ENCODE measurements around the gene SPI1.

The SPI1 gene

DNA sequence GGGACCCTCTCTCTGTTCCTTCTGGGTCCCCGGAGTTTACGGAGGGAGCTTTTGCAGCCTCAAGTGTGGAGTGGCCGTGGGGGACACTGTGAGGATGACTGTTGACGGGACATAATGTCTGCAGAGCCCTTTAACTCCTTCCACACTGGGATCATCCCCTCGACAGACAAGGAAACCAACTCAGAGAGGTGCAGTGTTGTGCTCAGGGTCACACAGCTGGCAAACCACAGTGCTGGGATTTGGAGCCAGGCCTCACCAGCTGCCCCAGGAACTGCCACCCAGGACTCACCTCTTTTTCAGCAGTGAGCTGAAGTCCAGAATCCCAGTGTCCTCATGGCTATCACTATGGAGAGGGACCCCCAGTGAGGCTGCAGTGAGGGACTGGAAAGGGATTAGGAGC is 31.2 kb downstream of the SPI1 start (continued):
- TF ChIP-seq SNAI2 (CRISPR knock-in tag; IDR thresholded peaks at IDR 0.05) (no peak), ZNF8 (CRISPR knock-in tag; IDR thresholded peaks at IDR 0.05) (no peak)

DNA sequence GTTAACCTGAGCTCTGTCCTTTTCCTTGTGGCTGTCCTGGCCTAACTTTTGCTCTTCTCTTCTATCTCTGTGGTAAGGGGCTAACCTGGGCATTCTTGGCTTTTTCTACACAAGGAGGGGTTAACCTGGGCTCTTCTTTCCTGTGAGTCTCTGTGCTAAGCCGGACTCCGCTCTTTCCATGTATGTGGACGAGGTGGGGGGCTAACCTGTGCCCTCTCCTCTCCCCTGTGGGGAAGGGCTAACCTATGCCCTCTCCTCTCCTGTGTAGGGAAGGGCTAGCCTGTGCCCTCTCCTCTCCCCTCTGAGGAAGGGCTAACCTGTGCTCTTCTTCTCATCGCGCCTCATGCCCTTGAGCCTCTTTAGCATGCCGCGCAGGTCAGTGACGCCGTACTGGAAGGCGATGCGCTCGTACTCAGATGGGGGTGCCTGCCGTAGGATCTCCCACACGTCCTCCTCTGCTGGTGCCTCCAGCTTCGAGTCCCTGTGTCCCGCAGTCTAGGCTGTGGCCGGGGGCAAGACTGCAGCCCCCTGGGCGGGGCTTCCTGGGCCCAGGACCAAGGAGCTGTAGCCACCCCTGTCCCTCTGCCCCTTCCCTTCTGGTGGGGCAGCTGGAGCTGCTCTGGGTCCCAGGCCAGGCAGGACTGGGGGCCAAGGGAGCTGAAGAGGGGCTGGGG is 32.3 kb downstream of the SPI1 start:
- no peak for TF ChIP-seq ZNF8 (CRISPR knock-in tag; IDR thresholded peaks at IDR 0.05)
- no peak for TF ChIP-seq CSDC2 (CRISPR knock-in tag; IDR thresholded peaks at IDR 0.05)
- TF ChIP-seq OSR1 (CRISPR knock-in tag; IDR thresholded peaks at IDR 0.05) = no peak
- TF ChIP-seq ZNF70 (CRISPR knock-in tag; IDR thresholded peaks at IDR 0.05) = no peak
- TF ChIP-seq, protein P1, sequence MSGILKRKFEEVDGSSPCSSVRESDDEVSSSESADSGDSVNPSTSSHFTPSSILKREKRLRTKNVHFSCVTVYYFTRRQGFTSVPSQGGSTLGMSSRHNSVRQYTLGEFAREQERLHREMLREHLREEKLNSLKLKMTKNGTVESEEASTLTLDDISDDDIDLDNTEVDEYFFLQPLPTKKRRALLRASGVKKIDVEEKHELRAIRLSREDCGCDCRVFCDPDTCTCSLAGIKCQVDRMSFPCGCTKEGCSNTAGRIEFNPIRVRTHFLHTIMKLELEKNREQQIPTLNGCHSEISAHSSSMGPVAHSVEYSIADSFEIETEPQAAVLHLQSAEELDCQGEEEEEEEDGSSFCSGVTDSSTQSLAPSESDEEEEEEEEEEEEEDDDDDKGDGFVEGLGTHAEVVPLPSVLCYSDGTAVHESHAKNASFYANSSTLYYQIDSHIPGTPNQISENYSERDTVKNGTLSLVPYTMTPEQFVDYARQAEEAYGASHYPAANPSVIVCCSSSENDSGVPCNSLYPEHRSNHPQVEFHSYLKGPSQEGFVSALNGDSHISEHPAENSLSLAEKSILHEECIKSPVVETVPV (CRISPR knock-in tag; IDR thresholded peaks at IDR 0.05) = no peak
- TF ChIP-seq, protein P2, sequence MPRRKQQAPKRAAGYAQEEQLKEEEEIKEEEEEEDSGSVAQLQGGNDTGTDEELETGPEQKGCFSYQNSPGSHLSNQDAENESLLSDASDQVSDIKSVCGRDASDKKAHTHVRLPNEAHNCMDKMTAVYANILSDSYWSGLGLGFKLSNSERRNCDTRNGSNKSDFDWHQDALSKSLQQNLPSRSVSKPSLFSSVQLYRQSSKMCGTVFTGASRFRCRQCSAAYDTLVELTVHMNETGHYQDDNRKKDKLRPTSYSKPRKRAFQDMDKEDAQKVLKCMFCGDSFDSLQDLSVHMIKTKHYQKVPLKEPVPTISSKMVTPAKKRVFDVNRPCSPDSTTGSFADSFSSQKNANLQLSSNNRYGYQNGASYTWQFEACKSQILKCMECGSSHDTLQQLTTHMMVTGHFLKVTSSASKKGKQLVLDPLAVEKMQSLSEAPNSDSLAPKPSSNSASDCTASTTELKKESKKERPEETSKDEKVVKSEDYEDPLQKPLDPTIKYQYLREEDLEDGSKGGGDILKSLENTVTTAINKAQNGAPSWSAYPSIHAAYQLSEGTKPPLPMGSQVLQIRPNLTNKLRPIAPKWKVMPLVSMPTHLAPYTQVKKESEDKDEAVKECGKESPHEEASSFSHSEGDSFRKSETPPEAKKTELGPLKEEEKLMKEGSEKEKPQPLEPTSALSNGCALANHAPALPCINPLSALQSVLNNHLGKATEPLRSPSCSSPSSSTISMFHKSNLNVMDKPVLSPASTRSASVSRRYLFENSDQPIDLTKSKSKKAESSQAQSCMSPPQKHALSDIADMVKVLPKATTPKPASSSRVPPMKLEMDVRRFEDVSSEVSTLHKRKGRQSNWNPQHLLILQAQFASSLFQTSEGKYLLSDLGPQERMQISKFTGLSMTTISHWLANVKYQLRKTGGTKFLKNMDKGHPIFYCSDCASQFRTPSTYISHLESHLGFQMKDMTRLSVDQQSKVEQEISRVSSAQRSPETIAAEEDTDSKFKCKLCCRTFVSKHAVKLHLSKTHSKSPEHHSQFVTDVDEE (CRISPR knock-in tag; IDR thresholded peaks at IDR 0.05) = no peak

DNA sequence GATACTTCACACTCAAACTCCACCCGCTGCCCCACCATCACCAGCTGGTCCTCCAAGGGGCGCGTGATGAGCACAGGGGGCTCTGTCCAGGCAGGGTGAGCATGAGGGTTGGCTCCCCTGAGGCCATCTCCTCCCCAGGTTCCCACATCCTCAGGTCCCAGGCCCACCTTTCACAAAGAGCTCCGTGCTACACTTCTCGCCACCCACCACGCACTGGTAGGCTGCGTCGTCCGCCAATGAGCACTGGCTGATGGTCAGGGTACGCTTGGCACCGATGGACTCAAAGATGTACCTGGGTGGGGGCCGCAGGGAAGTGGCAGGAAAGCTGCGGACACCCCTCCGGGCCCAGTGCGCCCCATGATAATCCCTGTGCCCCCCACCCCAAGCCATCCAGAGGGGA is 35.5 kb downstream of the SPI1 start:
- no peak for TF ChIP-seq ESRRG (CRISPR knock-in tag; IDR thresholded peaks at IDR 0.05)
- TF ChIP-seq PPARA (CRISPR knock-in tag; IDR thresholded peaks at IDR 0.05; ENCODE audit: borderline replicate concordance) = no peak
- no peak for TF ChIP-seq OSR1 (CRISPR knock-in tag; IDR thresholded peaks at IDR 0.05)
- TF ChIP-seq, protein P3, sequence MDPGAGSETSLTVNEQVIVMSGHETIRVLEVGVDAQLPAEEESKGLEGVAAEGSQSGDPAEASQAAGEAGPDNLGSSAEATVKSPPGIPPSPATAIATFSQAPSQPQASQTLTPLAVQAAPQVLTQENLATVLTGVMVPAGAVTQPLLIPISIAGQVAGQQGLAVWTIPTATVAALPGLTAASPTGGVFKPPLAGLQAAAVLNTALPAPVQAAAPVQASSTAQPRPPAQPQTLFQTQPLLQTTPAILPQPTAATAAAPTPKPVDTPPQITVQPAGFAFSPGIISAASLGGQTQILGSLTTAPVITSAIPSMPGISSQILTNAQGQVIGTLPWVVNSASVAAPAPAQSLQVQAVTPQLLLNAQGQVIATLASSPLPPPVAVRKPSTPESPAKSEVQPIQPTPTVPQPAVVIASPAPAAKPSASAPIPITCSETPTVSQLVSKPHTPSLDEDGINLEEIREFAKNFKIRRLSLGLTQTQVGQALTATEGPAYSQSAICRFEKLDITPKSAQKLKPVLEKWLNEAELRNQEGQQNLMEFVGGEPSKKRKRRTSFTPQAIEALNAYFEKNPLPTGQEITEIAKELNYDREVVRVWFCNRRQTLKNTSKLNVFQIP (CRISPR knock-in tag; IDR thresholded peaks at IDR 0.05; ENCODE audit: borderline replicate concordance, low read depth) = no peak
- TF ChIP-seq ZNF565 (CRISPR knock-in tag; conservative IDR thresholded peaks at IDR 0.05; ENCODE audit: low read depth) = no peak
- TF ChIP-seq ZFP3 (CRISPR knock-in tag; IDR thresholded peaks at IDR 0.05) = no peak
- no peak for ATAC-seq

More for the DNA sequence above, 32.3 kb downstream of the SPI1 start:
- ATAC-seq = no peak

DNA sequence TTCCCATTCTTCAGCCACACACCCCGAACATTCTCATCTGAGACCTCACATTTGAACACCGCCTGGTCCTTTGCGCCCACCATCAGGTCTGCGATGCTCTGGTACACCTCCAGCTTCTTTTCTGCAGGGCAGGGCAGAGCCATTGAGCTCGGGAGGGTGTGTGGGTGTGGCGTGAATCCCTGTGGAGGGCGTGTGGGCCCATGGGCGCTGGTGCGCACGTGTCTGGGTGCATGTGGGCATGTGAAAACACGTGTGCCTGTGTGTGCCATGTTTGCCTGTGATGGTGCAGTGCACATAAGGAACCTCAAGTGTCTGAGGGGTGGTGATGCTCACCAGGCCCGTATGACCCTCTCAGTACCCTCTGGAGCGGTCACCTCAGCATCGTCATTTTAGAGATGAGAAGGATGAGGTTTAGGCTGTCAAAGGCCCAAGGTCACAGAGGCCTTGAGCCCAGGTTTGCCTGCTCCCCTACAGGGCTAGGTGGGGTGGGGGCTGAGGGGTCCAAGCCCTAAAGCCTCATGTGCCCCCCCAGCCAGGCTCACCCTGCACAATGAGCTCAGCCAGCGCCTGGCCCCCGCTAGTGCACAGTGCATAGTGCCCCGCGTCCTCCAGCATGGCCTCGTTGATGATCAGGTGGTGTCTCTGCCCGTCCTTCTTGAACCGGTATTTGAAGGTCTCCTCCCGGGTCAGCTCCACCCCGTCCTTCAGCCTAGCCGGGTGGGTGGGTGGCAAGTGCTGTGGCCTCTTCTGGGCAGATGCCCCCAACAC is 36.1 kb downstream of the SPI1 start:
- ATAC-seq = no peak
- TF ChIP-seq ZFP30 (CRISPR knock-in tag; IDR thresholded peaks at IDR 0.05) (no peak), PPARA (CRISPR knock-in tag; IDR thresholded peaks at IDR 0.05; ENCODE audit: borderline replicate concordance) (no peak), ZC3H10 (CRISPR knock-in tag; IDR thresholded peaks at IDR 0.05) (no peak), BACH2 (CRISPR knock-in tag; IDR thresholded peaks at IDR 0.05; ENCODE audit: borderline replicate concordance) (no peak), ZNF70 (CRISPR knock-in tag; IDR thresholded peaks at IDR 0.05) (no peak), ZNF8 (CRISPR knock-in tag; IDR thresholded peaks at IDR 0.05) (no peak), TOX (CRISPR knock-in tag; IDR thresholded peaks at IDR 0.05; ENCODE audit: borderline replicate concordance) (no peak), SNAI2 (CRISPR knock-in tag; IDR thresholded peaks at IDR 0.05) (no peak), CSDC2 (CRISPR knock-in tag; IDR thresholded peaks at IDR 0.05) (no peak)
- TF ChIP-seq, protein P3 (CRISPR knock-in tag; IDR thresholded peaks at IDR 0.05; ENCODE audit: borderline replicate concordance, low read depth) = no peak
- TF ChIP-seq, protein P2 (CRISPR knock-in tag; IDR thresholded peaks at IDR 0.05) = no peak
- TF ChIP-seq, protein P1 (CRISPR knock-in tag; IDR thresholded peaks at IDR 0.05) = no peak
- TF ChIP-seq, protein P4, sequence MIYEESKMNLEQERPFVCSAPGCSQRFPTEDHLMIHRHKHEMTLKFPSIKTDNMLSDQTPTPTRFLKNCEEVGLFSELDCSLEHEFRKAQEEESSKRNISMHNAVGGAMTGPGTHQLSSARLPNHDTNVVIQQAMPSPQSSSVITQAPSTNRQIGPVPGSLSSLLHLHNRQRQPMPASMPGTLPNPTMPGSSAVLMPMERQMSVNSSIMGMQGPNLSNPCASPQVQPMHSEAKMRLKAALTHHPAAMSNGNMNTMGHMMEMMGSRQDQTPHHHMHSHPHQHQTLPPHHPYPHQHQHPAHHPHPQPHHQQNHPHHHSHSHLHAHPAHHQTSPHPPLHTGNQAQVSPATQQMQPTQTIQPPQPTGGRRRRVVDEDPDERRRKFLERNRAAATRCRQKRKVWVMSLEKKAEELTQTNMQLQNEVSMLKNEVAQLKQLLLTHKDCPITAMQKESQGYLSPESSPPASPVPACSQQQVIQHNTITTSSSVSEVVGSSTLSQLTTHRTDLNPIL (CRISPR knock-in tag; IDR thresholded peaks at IDR 0.05; ENCODE audit: low read depth) = no peak

All from SK-N-SH treated with all-trans-retinoic acid at 6 μM for 48 hours (cell line).